Vagina (tissue), 2 donors: ENCODE results near the gene SLC35E4.
A peak's percentile ranks its signal among the peaks of the same experiment; 100 is the strongest.

Source experiments
- CTCF ChIP-seq, 3 experiments: fragments of 450-650 bp in 2 of 3; fragments of 200-600 bp in 1 of 3; sonication (generic) in 1 of 3; IDR thresholded peaks; one replicate each; pipeline ENCODE4 v1.5.1; 2017 to 2019; ENCODE audit warnings: antibody characterized with exemption in 3 of 3, mild to moderate bottlenecking in 2 of 3, moderate library complexity in 2 of 3
- POLR2A ChIP-seq, 2 donors: fragments of 450-650 bp; IDR thresholded peaks; one replicate each; pipeline ENCODE4 v1.6.1; 2017; ENCODE audit warnings: antibody characterized with exemption in 2 of 2, mild to moderate bottlenecking in 2 of 2, moderate library complexity in 2 of 2
- POLR2AphosphoS5 ChIP-seq, 2 donors: sonication (generic); formaldehyde crosslinking; IDR thresholded peaks; one replicate each; pipeline ENCODE4 v1.9.0; 2017; ENCODE audit warnings: antibody characterized with exemption in 2 of 2, mild to moderate bottlenecking in 2 of 2, low read depth in 1 of 2; ENCODE audit not compliant: insufficient read depth in 1 of 2

GRCh38 chr22:30635273-30636225 lies at the start of gene SLC35E4:
- TF ChIP-seq POLR2AphosphoS5 (IDR thresholded peaks at IDR 0.05; ENCODE audit: insufficient read depth in 1 of 2, low read depth in 1 of 2) (peak in 1 of 2 donors; percentile 57), CTCF (IDR thresholded peaks at IDR 0.05) (peak in 2 of 3 experiments; percentile 15 to 35), POLR2A (IDR thresholded peaks at IDR 0.05) (peak in 1 of 2 donors; percentile 61)
